MM.1S (cell line): ENCODE measurements around the gene FSTL1.

Experiments used
- EZH2 ChIP-seq: fragments of 300-600 bp; sonication (generic); optimal IDR thresholded peaks from 2 replicates; pipeline ENCODE3; 2017; ENCODE audit warnings: low read depth, mild to moderate bottlenecking, antibody characterized with exemption, low read length, mixed read lengths
- EZH2phosphoT487 ChIP-seq: fragments of 300-600 bp; sonication (generic); IDR thresholded peaks from 2 replicates; pipeline ENCODE4 v1.6.1; 2018; ENCODE audit warnings: antibody characterized with exemption, low read length
- TF ChIP-seq, protein P1 (sequence below): fragments of 300-600 bp; sonication (generic); IDR thresholded peaks from 2 replicates; pipeline ENCODE4 v1.5.1; 2016; ENCODE audit warnings: antibody characterized with exemption, low read length, mixed read lengths

DNA sequence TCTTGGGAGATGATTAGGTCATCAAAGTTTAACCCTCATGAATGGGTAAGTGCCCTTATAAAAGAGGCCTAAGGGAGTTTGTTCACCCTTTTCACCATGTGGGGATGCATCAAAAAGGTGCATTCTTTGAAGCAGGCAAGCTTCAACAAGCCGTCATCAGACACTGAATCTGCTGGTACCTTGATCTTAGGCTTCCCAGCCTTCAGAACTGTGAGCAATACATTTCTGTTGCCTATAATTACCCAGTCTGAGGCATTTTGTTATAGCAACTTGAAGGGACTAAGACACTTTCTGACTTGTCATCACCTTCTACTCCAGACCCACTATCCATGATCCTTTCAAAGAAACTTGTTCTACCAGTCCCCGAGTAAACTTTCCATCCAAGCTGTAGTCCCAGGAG is 57.0 kb downstream of the FSTL1 start:
- TF ChIP-seq, protein P1, sequence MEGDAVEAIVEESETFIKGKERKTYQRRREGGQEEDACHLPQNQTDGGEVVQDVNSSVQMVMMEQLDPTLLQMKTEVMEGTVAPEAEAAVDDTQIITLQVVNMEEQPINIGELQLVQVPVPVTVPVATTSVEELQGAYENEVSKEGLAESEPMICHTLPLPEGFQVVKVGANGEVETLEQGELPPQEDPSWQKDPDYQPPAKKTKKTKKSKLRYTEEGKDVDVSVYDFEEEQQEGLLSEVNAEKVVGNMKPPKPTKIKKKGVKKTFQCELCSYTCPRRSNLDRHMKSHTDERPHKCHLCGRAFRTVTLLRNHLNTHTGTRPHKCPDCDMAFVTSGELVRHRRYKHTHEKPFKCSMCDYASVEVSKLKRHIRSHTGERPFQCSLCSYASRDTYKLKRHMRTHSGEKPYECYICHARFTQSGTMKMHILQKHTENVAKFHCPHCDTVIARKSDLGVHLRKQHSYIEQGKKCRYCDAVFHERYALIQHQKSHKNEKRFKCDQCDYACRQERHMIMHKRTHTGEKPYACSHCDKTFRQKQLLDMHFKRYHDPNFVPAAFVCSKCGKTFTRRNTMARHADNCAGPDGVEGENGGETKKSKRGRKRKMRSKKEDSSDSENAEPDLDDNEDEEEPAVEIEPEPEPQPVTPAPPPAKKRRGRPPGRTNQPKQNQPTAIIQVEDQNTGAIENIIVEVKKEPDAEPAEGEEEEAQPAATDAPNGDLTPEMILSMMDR, result no peak
- TF ChIP-seq EZH2 (no peak), EZH2phosphoT487 (no peak)
